K562 (cell line): Measurements from ENCODE around the gene ZNHIT3. TPM values are rescaled to one million over a fixed set of nuclear protein-coding genes. Genes with fewer than 3 reads are reported as not detected.
A peak's percentile ranks its signal among the peaks of the same experiment; 100 is the strongest.

Experiments
- CBX5 ChIP-seq: IDR thresholded peaks from 2 replicates; pipeline ENCODE4 v1.6.1; 2014; ENCODE audit warnings: low read depth, borderline replicate concordance
- CHAMP1 ChIP-seq: fragments of 450-650 bp; IDR thresholded peaks from 2 replicates; pipeline ENCODE4 v1.6.1; 2016; ENCODE audit warnings: mild to moderate bottlenecking
- CREB3 ChIP-seq: fragments of 450-650 bp; conservative IDR thresholded peaks from 2 replicates; pipeline ENCODE4 v1.6.1; 2016; ENCODE audit warnings: missing genetic modification characterization, low read depth, mild to moderate bottlenecking, missing compliant biosample characterization, moderate library complexity
- DLX4 ChIP-seq: fragments of 250-450 bp; sonication (Bioruptor Pico); IDR thresholded peaks from 2 replicates; pipeline ENCODE4 v1.6.1; 2021; ENCODE audit warnings: mild to moderate bottlenecking
- ETS2 ChIP-seq: IDR thresholded peaks from 2 replicates; pipeline ENCODE4 v1.6.1; 2016; ENCODE audit warnings: borderline replicate concordance, missing genetic modification characterization, mild to moderate bottlenecking, moderate library complexity, missing compliant biosample characterization; ENCODE audit not compliant: poor library complexity, severe bottlenecking
- HDAC8 ChIP-seq: fragments of 450-650 bp; IDR thresholded peaks from 2 replicates; pipeline ENCODE4 v1.6.1; 2016; ENCODE audit warnings: mild to moderate bottlenecking, missing genetic modification characterization, moderate library complexity, missing compliant biosample characterization
- MITF ChIP-seq: IDR thresholded peaks from 2 replicates; pipeline ENCODE4 v1.6.1; 2014; ENCODE audit warnings: antibody characterized with exemption
- PHF8 ChIP-seq: fragments of 200-600 bp; sonication (generic); IDR thresholded peaks from 2 replicates; pipeline ENCODE4 v1.6.1; 2012; ENCODE audit warnings: mixed run types, mild to moderate bottlenecking, inconsistent platforms, low read length, moderate library complexity, borderline replicate concordance
- POLR2G ChIP-seq: fragments of 200-400 bp; formaldehyde crosslinking; IDR thresholded peaks from 2 replicates; pipeline ENCODE4 v1.6.1; 2017; ENCODE audit warnings: low read depth, mild to moderate bottlenecking, antibody characterized with exemption, low read length, moderate library complexity
- POLR3A ChIP-seq: IDR thresholded peaks from 2 replicates; pipeline ENCODE4 v1.6.1; 2011; ENCODE audit warnings: borderline replicate concordance, mild to moderate bottlenecking, moderate library complexity; ENCODE audit not compliant: insufficient read length, insufficient read depth; ENCODE audit errors: extremely low read depth
- RFX7 ChIP-seq: fragments of 250-450 bp; sonication (Bioruptor Pico); IDR thresholded peaks from 2 replicates; pipeline ENCODE4 v1.5.1; 2021; ENCODE audit warnings: mild to moderate bottlenecking
- RUNX1 ChIP-seq: sonication (generic); IDR thresholded peaks from 2 replicates; pipeline ENCODE4 v1.6.1; 2016; ENCODE audit warnings: antibody characterized with exemption, low read depth
- SMARCE1 ChIP-seq: fragments of 450-650 bp; IDR thresholded peaks from 2 replicates; pipeline ENCODE4 v1.7.1; 2016; ENCODE audit warnings: mild to moderate bottlenecking
- XRCC3 ChIP-seq: fragments of 450-650 bp; IDR thresholded peaks from 2 replicates; pipeline ENCODE4 v1.6.1; 2017; ENCODE audit warnings: mild to moderate bottlenecking, moderate library complexity
- XRCC4 ChIP-seq: IDR thresholded peaks from one replicate; pipeline ENCODE4 v1.6.1; 2011; ENCODE audit not compliant: insufficient read depth, insufficient read length; ENCODE audit errors: extremely low read depth
- ZNF280A ChIP-seq: fragments of 450-650 bp; IDR thresholded peaks from 2 replicates; pipeline ENCODE4 v1.6.1; 2018; ENCODE audit warnings: mild to moderate bottlenecking, low read depth; ENCODE audit not compliant: partially characterized antibody
- polyA plus RNA-seq, 8 experiments: library from polyadenylated mRNA; depleted of rRNA in 4 of 8; stranded (reverse) in 5 of 8; unstranded in 3 of 8; fragments of >200 nt; fragmentation: Nextera tagmentation in 2 of 8; fragmentation: Illumina TruSeq in 1 of 8; extraction: Ambion mirVana in 2 of 8; extraction: Trizol in 1 of 8; gene quantifications; 2 replicates each; pipeline versions ENCODE4 v1.2.1 to v1.2.3, GENCODE V29; 2011 to 2014; ENCODE audit warnings: inconsistent platforms in 1 of 8, missing spikeins in 1 of 8
- total RNA-seq, 7 experiments: library from RNA; depleted of rRNA in 6 of 7; stranded (reverse); fragments of >200 nt in 6 of 7; fragmentation: Illumina TruSeq in 2 of 7; extraction: Trizol in 2 of 7; gene quantifications; 2 replicates each; pipeline versions ENCODE4 v1.2.1 to v1.2.3, GENCODE V29; 2011 to 2021; ENCODE audit warnings: low replicate concordance in 1 of 7

The ZNHIT3 gene
- total and polyA plus RNA-seq, 9 of the 15 experiments (the other 6 are each of a cell fraction or from before 2014, with no cell fraction given), result 45.0 to 300 (median 88.4) TPM

GRCh38 chr17:36533935-36534839 is 47.7 kb downstream of the ZNHIT3 start (continued):
- no peak for TF ChIP-seq ZNF280A
- no peak for TF ChIP-seq RUNX1
- no peak for TF ChIP-seq XRCC3
- peak; percentile 38; the same call in 1 of the 2 replicates for TF ChIP-seq PHF8
- no peak for TF ChIP-seq XRCC4
- TF ChIP-seq CHAMP1, result no peak
- TF ChIP-seq DLX4 (CRISPR knock-in tag), result no peak
- TF ChIP-seq ETS2, result no peak
- TF ChIP-seq RFX7 (CRISPR knock-in tag), result no peak
- TF ChIP-seq CBX5, result no peak
- peak; percentile 82; the same call in 1 of the 2 replicates for TF ChIP-seq POLR2G
- no peak for TF ChIP-seq CREB3 (tag)
- TF ChIP-seq MITF, result no peak
- TF ChIP-seq SMARCE1, result no peak; the same call in 1 of the 2 replicates
- no peak for TF ChIP-seq HDAC8 (tag)
- TF ChIP-seq POLR3A, result no peak
